Vagina (tissue), 2 donors: Measurements from ENCODE around the gene MRM2. TPM values are rescaled to one million over a fixed set of nuclear protein-coding genes. Genes with fewer than 3 reads are reported as not detected.
A peak's percentile ranks its signal among the peaks of the same experiment; 100 is the strongest.

ENCODE experiments used
- DNase-seq, 2 donors: peaks; one replicate each; pipeline ENCODE4 v3.0.0-alpha.2; 2017; ENCODE audit errors: extremely low spot score in 2 of 2
- H3K27ac ChIP-seq: fragments of 200-600 bp; sonication (generic); one replicate; pipeline ENCODE4 v1.5.1; 2019
- H3K27me3 ChIP-seq: fragments of 200-600 bp; sonication (generic); one replicate; pipeline ENCODE4 v1.5.1; 2019
- H3K36me3 ChIP-seq, 2 donors: fragments of 200-600 bp; sonication (generic); one replicate each; pipeline ENCODE4 v1.5.1; 2017 to 2019
- H3K4me1 ChIP-seq: fragments of 200-600 bp; sonication (generic); one replicate; pipeline ENCODE4 v1.5.1; 2019
- H3K4me3 ChIP-seq, 2 donors: fragments of 200-600 bp; sonication (generic); 1 replicate in 1 of 2; 2 replicates in 1 of 2; pipeline ENCODE4 v1.5.1; 2016 to 2019
- H3K9me3 ChIP-seq: fragments of 200-600 bp; sonication (generic); one replicate; pipeline ENCODE4 v1.5.1; 2019
- CTCF ChIP-seq, 3 experiments: fragments of 450-650 bp in 2 of 3; fragments of 200-600 bp in 1 of 3; sonication (generic) in 1 of 3; IDR thresholded peaks; one replicate each; pipeline ENCODE4 v1.5.1; 2017 to 2019; ENCODE audit warnings: antibody characterized with exemption in 3 of 3, mild to moderate bottlenecking in 2 of 3, moderate library complexity in 2 of 3
- POLR2A ChIP-seq, 2 donors: fragments of 450-650 bp; IDR thresholded peaks; one replicate each; pipeline ENCODE4 v1.6.1; 2017; ENCODE audit warnings: antibody characterized with exemption in 2 of 2, mild to moderate bottlenecking in 2 of 2, moderate library complexity in 2 of 2
- POLR2AphosphoS5 ChIP-seq, 2 donors: sonication (generic); formaldehyde crosslinking; IDR thresholded peaks; one replicate each; pipeline ENCODE4 v1.9.0; 2017; ENCODE audit warnings: antibody characterized with exemption in 2 of 2, mild to moderate bottlenecking in 2 of 2, low read depth in 1 of 2; ENCODE audit not compliant: insufficient read depth in 1 of 2
- intact Hi-C: fragments of 100-400 bp; cut with DNase I; formaldehyde crosslinking; loops from one replicate; pipeline ENCODE4 v1.15.1; 2023
- total RNA-seq: library from RNA; depleted of rRNA; stranded (reverse); fragments of >200 nt; gene quantifications from one replicate; pipeline ENCODE4 v1.2.3, GENCODE V29; 2016

MRM2 gene
- total RNA-seq, 1 donor from 2014 or later, result 8.3 TPM

- no peak for DNase-seq
- peak; percentile 24 to 66 (median 58) for TF ChIP-seq CTCF (IDR thresholded peaks at IDR 0.05)
- no peak for TF ChIP-seq POLR2A (IDR thresholded peaks at IDR 0.05)
- TF ChIP-seq POLR2AphosphoS5 (IDR thresholded peaks at IDR 0.05; ENCODE audit: insufficient read depth in 1 of 2, low read depth in 1 of 2), result no peak
- Histone ChIP-seq H3K4me3 (no peak overlapping the region), H3K4me1 (no peaks in the 10 kb centered on the region), H3K9me3 (no peaks in the 10 kb centered on the region), H3K36me3 (peaks cover 0 to 23% of the 10 kb centered on the region in 2 donors), H3K27ac (no peak overlapping the region), H3K27me3 (no peaks in the 10 kb centered on the region)
- intact Hi-C loops, result no loop called here
These were observed 32.7 kb downstream of the MRM2 start for GRCh38 chr7:2209146-2209960.

GRCh38 chr7:2208712-2209111, 33.3 kb downstream of the MRM2 start:
- no peaks in the 10 kb centered on the region for H3K9me3 ChIP-seq
- TF ChIP-seq POLR2A (IDR thresholded peaks at IDR 0.05) (no peak), CTCF (IDR thresholded peaks at IDR 0.05) (no peak), POLR2AphosphoS5 (IDR thresholded peaks at IDR 0.05; ENCODE audit: insufficient read depth in 1 of 2, low read depth in 1 of 2) (no peak)
- intact Hi-C loops, result no loop called here
- H3K36me3 ChIP-seq, result peaks cover 0 to 17% of the 10 kb centered on the region in 2 donors
- no peak for DNase-seq
- H3K27ac ChIP-seq, result no peak overlapping the region
- no peak overlapping the region for H3K4me3 ChIP-seq
- no peaks in the 10 kb centered on the region for H3K27me3 ChIP-seq
- H3K4me1 ChIP-seq, result no peaks in the 10 kb centered on the region

- intact Hi-C loops, result no loop called here
These were observed 36.8 kb downstream of the MRM2 start for GRCh38 chr7:2205036-2205780.

GRCh38 chr7:2204446-2204845, 37.6 kb downstream of the MRM2 start:
- Histone ChIP-seq H3K4me3 (no peak overlapping the region), H3K9me3 (no peaks in the 10 kb centered on the region), H3K4me1 (no peaks in the 10 kb centered on the region), H3K27me3 (no peaks in the 10 kb centered on the region), H3K36me3 (peaks cover 0 to 13% of the 10 kb centered on the region in 2 donors), H3K27ac (no peak overlapping the region)
- no peak for DNase-seq
- TF ChIP-seq POLR2A (IDR thresholded peaks at IDR 0.05) (no peak), POLR2AphosphoS5 (IDR thresholded peaks at IDR 0.05; ENCODE audit: insufficient read depth in 1 of 2, low read depth in 1 of 2) (no peak), CTCF (IDR thresholded peaks at IDR 0.05) (no peak)
- intact Hi-C loops, result no loop called here

More at GRCh38 chr7:2205036-2205780, 36.8 kb downstream of the MRM2 start:
- H3K4me3 ChIP-seq, result no peak overlapping the region
- no peak overlapping the region for H3K27ac ChIP-seq
- TF ChIP-seq CTCF (IDR thresholded peaks at IDR 0.05), result no peak
- TF ChIP-seq POLR2AphosphoS5 (IDR thresholded peaks at IDR 0.05; ENCODE audit: insufficient read depth in 1 of 2, low read depth in 1 of 2), result no peak
- TF ChIP-seq POLR2A (IDR thresholded peaks at IDR 0.05), result no peak
- no peaks in the 10 kb centered on the region for H3K9me3 ChIP-seq
- peaks cover 0 to 6% of the 10 kb centered on the region in 2 donors for H3K36me3 ChIP-seq
- no peaks in the 10 kb centered on the region for H3K4me1 ChIP-seq
- no peaks in the 10 kb centered on the region for H3K27me3 ChIP-seq
- DNase-seq, result no peak
